OCI-LY1 (cell line): ENCODE measurements around the gene KRT80.

Experiments used
- CTCF ChIP-seq: fragments of 200-600 bp; sonication (generic), shearing (Covaris generic); IDR thresholded peaks from 2 replicates; pipeline ENCODE4 v1.5.1; 2017; ENCODE audit warnings: mild to moderate bottlenecking, antibody characterized with exemption, low read length, moderate library complexity, mixed read lengths
- EZH2 ChIP-seq: fragments of 200-600 bp; sonication (generic), shearing (Covaris generic); IDR thresholded peaks from 2 replicates; pipeline ENCODE4 v1.8.0; 2017; ENCODE audit warnings: borderline replicate concordance, mixed run types, mild to moderate bottlenecking, antibody characterized with exemption, low read length, moderate library complexity, mixed read lengths

GRCh38 chr12:52206304-52207040 lies 14.7 kb upstream of the KRT80 start:
- TF ChIP-seq EZH2 (no peak), CTCF (no peak)
